ENCODE measurements around the gene LPAR5. TPM values are rescaled to one million over a fixed set of nuclear protein-coding genes. Genes with fewer than 3 reads are reported as not detected.

Gene LPAR5
- total and polyA plus RNA-seq, 4 donors = 0.58 to 2.0 (median 1.1) TPM

DNA sequence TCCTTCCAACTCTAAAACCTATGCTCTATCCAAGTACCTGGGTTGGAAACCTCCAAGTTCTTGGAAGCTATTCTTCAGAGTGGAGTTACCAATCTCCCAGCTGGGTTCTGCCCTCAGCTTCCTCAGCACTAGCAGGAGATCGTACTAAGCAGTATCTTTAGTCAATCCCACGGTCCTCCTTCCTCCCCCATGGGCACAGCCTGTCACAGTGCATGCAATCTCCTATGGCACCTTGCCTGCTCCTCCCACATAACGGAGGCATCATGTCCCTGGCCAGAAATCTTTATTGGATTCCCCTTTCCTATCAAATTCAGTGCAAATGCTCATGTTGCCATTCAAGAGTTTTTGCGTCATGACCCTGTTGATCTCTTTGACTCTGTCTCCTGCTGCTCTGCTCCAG is 5.4 kb upstream of the LPAR5 start:
- Histone ChIP-seq H3K27me3 (ENCODE audit: control insufficient read depth in 4 of 4, insufficient read depth in 4 of 4, low read length in 3 of 4) (no peaks in the 10 kb centered on the region), H3K36me3 (ENCODE audit: control insufficient read depth in 4 of 4, insufficient read depth in 3 of 4, low read depth in 1 of 4, low read length in 3 of 4) (peaks cover 0 to 2% (median 0%) of the 10 kb centered on the region in 4 donors), H3K27ac (ENCODE audit: low read depth in 1 of 2, low read length in 2 of 2) (no peak overlapping the region), H3K9me3 (ENCODE audit: control insufficient read depth in 4 of 4, low read length in 3 of 4) (peaks cover 6 to 22% (median 9%) of the 10 kb centered on the region in 4 donors), H3K4me3 (ENCODE audit: low read depth in 1 of 3, low read length in 3 of 3) (no peak overlapping the region), H3K4me1 (ENCODE audit: control insufficient read depth in 4 of 4, insufficient read depth in 4 of 4, low read length in 3 of 4) (no peaks in the 10 kb centered on the region), H3K9ac (ENCODE audit: low read depth in 1 of 2, low read length in 2 of 2) (no peak overlapping the region)
- 64% methylated on average over 4 of the region's 4 CpGs for WGBS
- DNase-seq (ENCODE audit: low spot score) = no peak
- no peak for TF ChIP-seq HNF4G (IDR thresholded peaks at IDR 0.05)
- TF ChIP-seq, protein P1, sequence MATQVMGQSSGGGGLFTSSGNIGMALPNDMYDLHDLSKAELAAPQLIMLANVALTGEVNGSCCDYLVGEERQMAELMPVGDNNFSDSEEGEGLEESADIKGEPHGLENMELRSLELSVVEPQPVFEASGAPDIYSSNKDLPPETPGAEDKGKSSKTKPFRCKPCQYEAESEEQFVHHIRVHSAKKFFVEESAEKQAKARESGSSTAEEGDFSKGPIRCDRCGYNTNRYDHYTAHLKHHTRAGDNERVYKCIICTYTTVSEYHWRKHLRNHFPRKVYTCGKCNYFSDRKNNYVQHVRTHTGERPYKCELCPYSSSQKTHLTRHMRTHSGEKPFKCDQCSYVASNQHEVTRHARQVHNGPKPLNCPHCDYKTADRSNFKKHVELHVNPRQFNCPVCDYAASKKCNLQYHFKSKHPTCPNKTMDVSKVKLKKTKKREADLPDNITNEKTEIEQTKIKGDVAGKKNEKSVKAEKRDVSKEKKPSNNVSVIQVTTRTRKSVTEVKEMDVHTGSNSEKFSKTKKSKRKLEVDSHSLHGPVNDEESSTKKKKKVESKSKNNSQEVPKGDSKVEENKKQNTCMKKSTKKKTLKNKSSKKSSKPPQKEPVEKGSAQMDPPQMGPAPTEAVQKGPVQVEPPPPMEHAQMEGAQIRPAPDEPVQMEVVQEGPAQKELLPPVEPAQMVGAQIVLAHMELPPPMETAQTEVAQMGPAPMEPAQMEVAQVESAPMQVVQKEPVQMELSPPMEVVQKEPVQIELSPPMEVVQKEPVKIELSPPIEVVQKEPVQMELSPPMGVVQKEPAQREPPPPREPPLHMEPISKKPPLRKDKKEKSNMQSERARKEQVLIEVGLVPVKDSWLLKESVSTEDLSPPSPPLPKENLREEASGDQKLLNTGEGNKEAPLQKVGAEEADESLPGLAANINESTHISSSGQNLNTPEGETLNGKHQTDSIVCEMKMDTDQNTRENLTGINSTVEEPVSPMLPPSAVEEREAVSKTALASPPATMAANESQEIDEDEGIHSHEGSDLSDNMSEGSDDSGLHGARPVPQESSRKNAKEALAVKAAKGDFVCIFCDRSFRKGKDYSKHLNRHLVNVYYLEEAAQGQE (IDR thresholded peaks at IDR 0.05) = no peak
- TF ChIP-seq, protein P2, sequence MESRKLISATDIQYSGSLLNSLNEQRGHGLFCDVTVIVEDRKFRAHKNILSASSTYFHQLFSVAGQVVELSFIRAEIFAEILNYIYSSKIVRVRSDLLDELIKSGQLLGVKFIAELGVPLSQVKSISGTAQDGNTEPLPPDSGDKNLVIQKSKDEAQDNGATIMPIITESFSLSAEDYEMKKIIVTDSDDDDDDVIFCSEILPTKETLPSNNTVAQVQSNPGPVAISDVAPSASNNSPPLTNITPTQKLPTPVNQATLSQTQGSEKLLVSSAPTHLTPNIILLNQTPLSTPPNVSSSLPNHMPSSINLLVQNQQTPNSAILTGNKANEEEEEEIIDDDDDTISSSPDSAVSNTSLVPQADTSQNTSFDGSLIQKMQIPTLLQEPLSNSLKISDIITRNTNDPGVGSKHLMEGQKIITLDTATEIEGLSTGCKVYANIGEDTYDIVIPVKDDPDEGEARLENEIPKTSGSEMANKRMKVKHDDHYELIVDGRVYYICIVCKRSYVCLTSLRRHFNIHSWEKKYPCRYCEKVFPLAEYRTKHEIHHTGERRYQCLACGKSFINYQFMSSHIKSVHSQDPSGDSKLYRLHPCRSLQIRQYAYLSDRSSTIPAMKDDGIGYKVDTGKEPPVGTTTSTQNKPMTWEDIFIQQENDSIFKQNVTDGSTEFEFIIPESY (IDR thresholded peaks at IDR 0.05) = no peak
- no peak for TF ChIP-seq SP1 (IDR thresholded peaks at IDR 0.05)
- TF ChIP-seq FOXA1 (IDR thresholded peaks at IDR 0.05) = no peak
- no peak for TF ChIP-seq GABPA (IDR thresholded peaks at IDR 0.05 in 1 of 2, conservative IDR thresholded peaks at IDR 0.05 in 1 of 2)
- no peak for TF ChIP-seq NR2F2 (IDR thresholded peaks at IDR 0.05)

DNA sequence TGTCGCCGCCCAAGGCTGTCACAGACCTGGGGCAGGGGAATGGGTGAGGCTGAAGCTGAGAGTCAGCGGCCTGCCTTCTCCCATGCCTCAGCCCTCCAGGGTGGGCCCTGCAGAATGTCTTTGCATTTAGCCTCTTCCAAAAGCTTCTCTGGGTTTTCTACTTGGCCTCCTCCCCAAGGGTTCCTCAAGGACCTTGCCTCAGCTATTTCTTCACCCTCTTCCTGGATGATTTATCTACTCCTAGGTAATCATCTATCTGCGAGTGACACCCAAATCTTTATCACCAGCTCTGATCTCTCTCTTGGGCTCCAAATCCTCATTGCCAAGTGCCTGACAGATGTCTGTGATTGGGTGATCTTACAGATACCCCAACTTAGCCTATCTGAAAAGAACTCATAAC is 4.7 kb upstream of the LPAR5 start:
- H3K9ac ChIP-seq (ENCODE audit: low read depth in 1 of 2, low read length in 2 of 2) = no peak overlapping the region
- H3K9me3 ChIP-seq (ENCODE audit: control insufficient read depth in 4 of 4, low read length in 3 of 4) = peaks cover 6 to 22% (median 9%) of the 10 kb centered on the region in 4 donors
- TF ChIP-seq, protein P2 (IDR thresholded peaks at IDR 0.05) = no peak
- TF ChIP-seq, protein P3, sequence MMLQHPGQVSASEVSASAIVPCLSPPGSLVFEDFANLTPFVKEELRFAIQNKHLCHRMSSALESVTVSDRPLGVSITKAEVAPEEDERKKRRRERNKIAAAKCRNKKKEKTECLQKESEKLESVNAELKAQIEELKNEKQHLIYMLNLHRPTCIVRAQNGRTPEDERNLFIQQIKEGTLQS (IDR thresholded peaks at IDR 0.05) = no peak
- TF ChIP-seq HNF4G (IDR thresholded peaks at IDR 0.05) (no peak), JUND (IDR thresholded peaks at IDR 0.05) (no peak), RXRA (IDR thresholded peaks at IDR 0.05) (no peak), HNF4A (conservative IDR thresholded peaks at IDR 0.05) (no peak)
- no peaks in the 10 kb centered on the region for H3K4me1 ChIP-seq (ENCODE audit: control insufficient read depth in 4 of 4, insufficient read depth in 4 of 4, low read length in 3 of 4)
- H3K27ac ChIP-seq (ENCODE audit: low read depth in 1 of 2, low read length in 2 of 2) = no peak overlapping the region
- peaks cover 0 to 2% (median 0%) of the 10 kb centered on the region in 4 donors for H3K36me3 ChIP-seq (ENCODE audit: control insufficient read depth in 4 of 4, insufficient read depth in 3 of 4, low read depth in 1 of 4, low read length in 3 of 4)
- WGBS = 88% methylated on average over 4 of the region's 4 CpGs
- H3K4me3 ChIP-seq (ENCODE audit: low read depth in 1 of 3, low read length in 3 of 3) = no peak overlapping the region
- no peak for DNase-seq (ENCODE audit: low spot score)
- H3K27me3 ChIP-seq (ENCODE audit: control insufficient read depth in 4 of 4, insufficient read depth in 4 of 4, low read length in 3 of 4) = no peaks in the 10 kb centered on the region

Measured in liver (tissue), 9 donors.